OCI-M2 (cell line): ENCODE results near the gene ZFPM1.

Experiments
- DNase-seq: peaks from one replicate; lab custom pipeline; 2025; ENCODE audit not compliant: unreplicated experiment; lab: John Stamatoyannopoulos, UW

The ZFPM1 gene

DNA sequence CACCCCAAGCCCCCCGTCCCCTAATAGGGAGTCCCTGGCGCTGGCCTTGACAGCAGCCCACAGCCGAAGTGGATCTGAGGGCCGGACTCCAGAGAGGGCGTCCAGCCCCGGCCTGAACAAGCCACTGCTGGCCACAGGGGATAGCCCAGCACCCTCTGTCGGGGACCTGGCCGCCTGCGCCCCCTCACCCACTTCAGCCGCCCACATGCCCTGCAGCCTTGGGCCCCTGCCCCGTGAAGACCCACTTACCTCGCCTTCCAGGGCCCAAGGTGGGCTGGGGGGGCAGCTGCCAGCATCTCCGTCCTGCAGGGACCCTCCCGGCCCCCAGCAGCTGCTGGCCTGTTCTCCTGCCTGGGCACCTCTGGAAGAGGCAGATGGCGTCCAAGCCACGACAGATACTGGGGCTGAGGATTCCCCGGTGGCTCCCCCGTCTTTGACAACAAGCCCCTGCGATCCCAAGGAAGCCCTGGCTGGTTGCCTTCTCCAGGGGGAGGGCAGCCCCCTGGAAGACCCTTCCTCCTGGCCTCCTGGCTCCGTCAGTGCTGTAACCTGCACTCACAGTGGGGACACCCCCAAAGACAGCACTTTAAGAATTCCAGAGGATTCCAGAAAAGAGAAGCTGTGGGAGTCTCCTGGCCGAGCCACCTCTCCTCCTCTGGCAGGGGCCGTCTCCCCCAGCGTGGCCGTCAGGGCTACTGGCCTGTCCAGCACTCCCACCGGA lies 19.3 kb upstream of the ZFPM1 start:
- DNase-seq: no peak

GRCh38 chr16:88434353-88434690 lies 18.8 kb upstream of the ZFPM1 start:
- DNase-seq: no peak

DNA sequence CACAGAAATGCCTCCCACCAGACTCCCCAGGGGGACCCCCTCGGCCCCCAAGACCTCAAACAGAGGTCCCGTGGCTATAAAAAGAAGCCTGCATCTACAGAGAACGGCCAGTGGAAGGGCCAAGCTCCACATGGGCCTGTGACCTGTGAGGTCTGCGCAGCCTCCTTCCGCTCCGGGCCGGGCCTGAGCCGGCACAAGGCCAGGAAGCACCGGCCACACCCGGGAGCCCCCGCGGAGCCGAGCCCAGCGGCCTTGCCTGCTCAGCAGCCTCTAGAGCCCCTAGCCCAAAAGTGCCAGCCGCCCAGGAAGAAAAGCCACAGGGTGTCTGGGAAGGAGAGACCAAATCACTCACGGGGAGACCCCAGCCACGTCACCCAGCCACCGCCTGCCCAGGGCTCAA lies 18.3 kb upstream of the ZFPM1 start:
- no peak for DNase-seq

- no peak for DNase-seq
These were observed 17.4 kb upstream of the ZFPM1 start for GRCh38 chr16:88435437-88436355.

DNA sequence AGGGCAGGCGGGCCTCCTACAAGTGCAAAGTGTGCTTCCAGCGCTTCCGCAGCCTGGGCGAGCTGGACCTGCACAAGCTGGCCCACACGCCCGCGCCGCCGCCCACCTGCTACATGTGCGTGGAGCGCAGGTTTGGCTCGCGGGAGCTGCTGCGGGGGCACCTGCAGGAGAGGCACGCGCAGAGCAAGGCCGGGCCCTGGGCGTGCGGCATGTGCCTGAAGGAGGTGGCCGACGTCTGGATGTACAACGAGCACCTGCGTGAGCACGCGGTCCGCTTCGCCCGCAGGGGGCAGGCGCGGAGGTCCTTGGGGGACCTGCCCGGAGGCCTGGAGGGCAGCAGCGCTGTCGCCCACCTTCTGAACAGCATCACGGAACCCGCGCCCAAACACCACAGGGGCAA lies 16.3 kb upstream of the ZFPM1 start:
- DNase-seq: no peak

DNA sequence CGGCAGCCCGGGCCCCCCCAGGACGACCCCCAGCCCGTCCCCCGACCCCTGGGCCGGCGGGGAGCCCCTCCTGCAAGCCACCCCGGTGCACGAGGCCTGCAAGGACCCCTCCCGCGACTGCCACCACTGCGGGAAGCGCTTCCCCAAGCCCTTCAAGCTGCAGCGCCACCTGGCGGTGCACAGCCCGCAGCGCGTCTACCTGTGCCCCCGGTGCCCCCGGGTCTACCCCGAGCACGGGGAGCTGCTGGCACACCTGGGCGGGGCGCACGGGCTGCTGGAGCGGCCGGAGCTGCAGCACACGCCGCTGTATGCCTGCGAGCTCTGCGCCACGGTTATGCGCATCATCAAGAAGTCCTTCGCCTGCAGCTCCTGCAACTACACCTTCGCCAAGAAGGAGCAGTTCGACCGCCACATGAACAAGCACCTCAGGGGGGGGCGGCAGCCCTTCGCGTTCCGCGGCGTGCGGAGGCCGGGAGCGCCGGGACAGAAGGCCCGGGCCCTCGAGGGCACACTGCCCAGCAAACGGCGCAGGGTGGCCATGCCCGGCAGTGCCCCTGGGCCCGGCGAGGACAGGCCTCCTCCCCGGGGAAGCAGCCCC lies 15.6 kb upstream of the ZFPM1 start:
- DNase-seq: no peak

DNA sequence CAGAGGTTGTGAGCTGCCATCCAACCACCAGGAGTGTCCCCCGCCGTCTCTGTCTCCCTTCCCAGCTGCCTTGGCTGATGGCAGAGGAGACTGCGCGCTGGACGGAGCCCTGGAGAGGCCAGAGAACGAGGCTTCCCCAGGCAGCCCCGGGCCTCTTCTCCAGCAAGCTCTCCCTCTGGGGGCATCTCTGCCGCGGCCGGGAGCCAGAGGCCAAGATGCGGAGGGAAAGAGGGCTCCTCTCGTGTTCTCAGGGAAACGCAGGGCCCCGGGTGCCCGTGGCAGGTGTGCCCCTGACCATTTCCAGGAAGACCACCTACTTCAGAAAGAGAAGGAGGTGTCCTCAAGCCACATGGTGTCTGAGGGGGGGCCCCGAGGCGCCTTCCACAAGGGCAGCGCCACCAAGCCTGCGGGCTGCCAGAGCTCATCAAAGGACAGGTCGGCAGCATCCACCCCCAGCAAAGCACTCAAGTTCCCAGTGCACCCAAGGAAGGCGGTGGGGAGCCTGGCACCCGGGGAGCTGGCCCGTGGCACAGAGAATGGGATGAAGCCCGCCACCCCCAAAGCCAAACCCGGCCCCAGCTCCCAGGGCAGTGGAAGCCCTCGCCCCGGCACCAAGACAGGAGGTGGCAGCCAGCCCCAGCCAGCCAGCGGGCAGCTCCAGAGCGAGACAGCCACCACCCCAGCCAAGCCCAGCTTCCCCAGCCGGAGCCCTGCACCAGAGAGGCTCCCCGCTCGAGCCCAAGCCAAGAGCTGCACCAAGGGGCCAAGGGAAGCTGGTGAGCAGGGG lies 14.8 kb upstream of the ZFPM1 start:
- no peak for DNase-seq

- no peak for DNase-seq
These were observed 14.1 kb upstream of the ZFPM1 start for GRCh38 chr16:88439016-88439415.

DNA sequence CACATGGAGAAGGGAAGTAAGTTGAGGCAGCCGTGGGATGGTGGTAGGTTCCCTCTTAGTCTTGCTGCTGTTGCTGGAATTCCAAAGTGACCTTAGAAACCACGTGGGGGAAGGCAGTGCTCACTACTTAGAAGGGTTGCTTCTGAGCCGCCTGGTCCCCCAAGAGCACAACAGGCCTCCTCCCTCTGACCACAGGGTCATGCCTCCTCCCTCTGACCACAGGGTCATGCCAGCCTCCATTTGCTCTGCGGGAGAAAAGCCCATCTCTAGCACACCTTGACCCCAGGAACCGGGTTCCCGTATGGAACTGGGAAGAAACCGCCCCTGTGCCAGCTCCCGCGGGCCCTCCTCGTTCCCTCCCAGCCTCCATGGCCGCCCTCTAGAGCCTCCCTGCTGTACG lies 13.4 kb upstream of the ZFPM1 start:
- DNase-seq: no peak

- DNase-seq: no peak
These were observed 13.0 kb upstream of the ZFPM1 start for GRCh38 chr16:88440111-88440510.

GRCh38 chr16:88440686-88441405 lies 12.2 kb upstream of the ZFPM1 start:
- DNase-seq: no peak

DNA sequence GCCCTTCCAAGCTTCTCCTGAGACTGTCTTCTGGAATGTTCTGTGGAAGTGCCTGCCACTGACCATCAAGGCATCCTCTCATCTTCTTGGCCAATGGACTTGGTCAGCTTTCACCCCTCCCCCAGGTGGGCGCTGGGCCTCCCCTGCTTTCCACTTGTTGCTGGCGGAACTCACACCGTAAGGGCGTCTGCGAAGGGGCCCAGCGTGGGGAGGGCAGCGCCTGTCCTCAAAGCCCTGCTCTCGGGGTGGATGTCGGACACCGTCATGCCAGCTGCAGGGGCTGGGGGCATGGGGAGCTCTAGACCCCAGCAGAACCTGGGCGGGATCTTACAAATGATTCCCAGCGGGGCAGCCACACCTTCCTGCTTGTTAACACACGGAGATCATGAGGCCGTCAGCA lies 11.6 kb upstream of the ZFPM1 start:
- no peak for DNase-seq

GRCh38 chr16:88442383-88442726 lies 10.7 kb upstream of the ZFPM1 start:
- DNase-seq: no peak

- no peak for DNase-seq
These were observed 10.1 kb upstream of the ZFPM1 start for GRCh38 chr16:88442727-88443576.

GRCh38 chr16:88444826-88445582 lies 8.1 kb upstream of the ZFPM1 start:
- DNase-seq: no peak

- DNase-seq: no peak
These were observed 7.5 kb upstream of the ZFPM1 start for GRCh38 chr16:88445583-88445960.

GRCh38 chr16:88446061-88446460 lies 7.0 kb upstream of the ZFPM1 start:
- DNase-seq: no peak

GRCh38 chr16:88446736-88447135 lies 6.3 kb upstream of the ZFPM1 start:
- DNase-seq: no peak

GRCh38 chr16:88447881-88448280 lies 5.2 kb upstream of the ZFPM1 start:
- DNase-seq: no peak
